ENCODE data around the gene EMC8. TPM values are rescaled to one million over a fixed set of nuclear protein-coding genes. Genes with fewer than 3 reads are reported as not detected.

The EMC8 gene
- total RNA-seq, 1 experiment from 2014 or later: 38.2 TPM

- POLR2A ChIA-PET (ENCODE audit: unreplicated experiment): no interaction called here
- no TSS peak for BruUV-seq (replicated peaks)
- H3K27ac ChIP-seq: no peak overlapping the region
- 0 out of 2 replicates have a peak, but pooled peaks cover 3% of the 10 kb centered on the region for H4K20me1 ChIP-seq (ENCODE audit: insufficient read depth)
- H3K36me3 ChIP-seq (ENCODE audit: low read depth): no peaks in the 10 kb centered on the region
- intact Hi-C loops (cut with micrococcal nuclease; ENCODE audit: unreplicated experiment): no loop called here
- H3K79me2 ChIP-seq (ENCODE audit: low read depth): no peaks in the 10 kb centered on the region
- H3K9me2 ChIP-seq (ENCODE audit: insufficient read depth): no peaks in the 10 kb centered on the region
- no peak for TF ChIP-seq CTCF (conservative IDR thresholded peaks at IDR 0.05)
- TF ChIP-seq EZH2 (IDR thresholded peaks at IDR 0.05; ENCODE audit: low read depth): no peak
- peaks cover 97% of the 10 kb centered on the region for H3K27me3 ChIP-seq (ENCODE audit: insufficient read depth, low read depth)
- no peaks in the 10 kb centered on the region for H3K9me3 ChIP-seq (ENCODE audit: insufficient read depth, low read depth)
- H3K4me1 ChIP-seq (replicated peaks; ENCODE audit: insufficient read depth): no peaks in the 10 kb centered on the region
- H3K4me2 ChIP-seq: no peak overlapping the region
- CTCF ChIA-PET: no interaction called here
- H3F3A ChIP-seq (ENCODE audit: insufficient read depth, low read depth): no peaks in the 10 kb centered on the region
- no peak overlapping the region for H2AFZ ChIP-seq
- no peak overlapping the region for H3K4me3 ChIP-seq
- no peak for DNase-seq
Observed at GRCh38 chr16:85844786-85845185, 45.4 kb upstream of the EMC8 start.

DNA sequence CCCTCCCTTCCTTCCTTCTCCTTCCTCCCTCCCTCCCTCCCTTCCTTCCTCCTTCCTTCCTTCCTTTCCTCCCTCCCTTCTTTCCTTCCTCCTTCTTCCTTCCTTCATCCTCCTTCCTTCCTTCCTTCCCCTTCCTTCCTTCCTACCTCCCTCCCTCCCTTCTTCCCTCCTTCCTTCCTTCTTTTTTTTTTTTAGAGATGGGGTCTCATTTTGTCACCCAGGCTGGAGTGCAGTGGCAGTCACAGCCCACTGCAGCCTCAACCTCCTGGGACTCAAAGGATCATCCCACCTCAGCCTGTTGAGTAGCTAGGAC, 44.8 kb upstream of the EMC8 start:
- peaks cover 97% of the 10 kb centered on the region for H3K27me3 ChIP-seq (ENCODE audit: insufficient read depth, low read depth)
- no peaks in the 10 kb centered on the region for H3K9me2 ChIP-seq (ENCODE audit: insufficient read depth)
- TF ChIP-seq CTCF (conservative IDR thresholded peaks at IDR 0.05) (no peak), EZH2 (IDR thresholded peaks at IDR 0.05; ENCODE audit: low read depth) (no peak)
- no peaks in the 10 kb centered on the region for H3K9me3 ChIP-seq (ENCODE audit: insufficient read depth, low read depth)
- H3K27ac ChIP-seq: no peak overlapping the region
- H4K20me1 ChIP-seq (ENCODE audit: insufficient read depth): 0 out of 2 replicates have a peak, but pooled peaks cover 3% of the 10 kb centered on the region
- H3K79me2 ChIP-seq (ENCODE audit: low read depth): no peaks in the 10 kb centered on the region
- H3K36me3 ChIP-seq (ENCODE audit: low read depth): no peaks in the 10 kb centered on the region
- intact Hi-C loops (cut with micrococcal nuclease; ENCODE audit: unreplicated experiment): no loop called here
- H3K4me3 ChIP-seq: no peak overlapping the region
- H3K4me2 ChIP-seq: no peak overlapping the region
- no peak overlapping the region for H2AFZ ChIP-seq
- ChIA-PET CTCF (no interaction called here), POLR2A (ENCODE audit: unreplicated experiment) (no interaction called here)
- no TSS peak for BruUV-seq (replicated peaks)
- no peak for DNase-seq
- no peaks in the 10 kb centered on the region for H3F3A ChIP-seq (ENCODE audit: insufficient read depth, low read depth)
- H3K4me1 ChIP-seq (replicated peaks; ENCODE audit: insufficient read depth): no peaks in the 10 kb centered on the region

DNA sequence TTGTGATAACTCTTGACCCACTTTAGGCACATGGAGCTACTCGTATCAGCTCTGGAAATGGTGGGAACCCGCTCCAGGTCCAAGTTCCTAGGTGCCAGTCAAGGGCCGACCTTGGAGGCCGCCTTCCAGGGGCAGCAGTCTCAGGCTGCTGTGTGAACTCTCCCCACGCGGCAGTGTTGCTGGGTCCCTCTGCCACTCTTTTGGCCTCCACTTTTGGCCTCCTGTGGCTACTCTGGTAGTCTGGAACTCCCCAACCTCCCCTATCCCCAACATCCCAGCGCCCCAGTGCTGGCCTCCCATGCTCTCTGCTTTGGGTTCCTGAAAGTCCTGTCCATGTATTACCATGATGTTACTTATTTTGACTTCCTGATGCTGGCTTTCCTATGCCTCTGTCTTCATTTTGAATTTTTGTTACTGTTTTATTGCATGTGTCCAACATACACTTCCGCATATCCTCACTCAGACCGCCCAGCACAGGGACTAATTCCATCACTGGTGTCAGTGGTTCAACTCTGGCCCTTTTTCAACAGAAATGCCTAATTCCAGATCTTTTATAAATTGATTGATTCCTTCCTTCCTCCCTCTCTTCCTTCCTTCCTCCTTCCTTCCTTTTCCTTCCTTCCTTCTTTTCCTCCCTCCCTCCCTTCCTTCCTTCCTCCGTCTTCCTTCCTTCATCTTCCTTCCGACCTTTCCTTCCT, 44.3 kb upstream of the EMC8 start:
- POLR2A ChIA-PET (ENCODE audit: unreplicated experiment): no interaction called here
- DNase-seq: no peak
- intact Hi-C loops (cut with micrococcal nuclease; ENCODE audit: unreplicated experiment): no loop called here
- H3K4me1 ChIP-seq (replicated peaks; ENCODE audit: insufficient read depth): no peaks in the 10 kb centered on the region
- H3K4me3 ChIP-seq: no peak overlapping the region
- no peaks in the 10 kb centered on the region for H3K9me2 ChIP-seq (ENCODE audit: insufficient read depth)
- BruUV-seq (replicated peaks): no TSS peak
- no peak overlapping the region for H3K4me2 ChIP-seq
- TF ChIP-seq EZH2 (IDR thresholded peaks at IDR 0.05; ENCODE audit: low read depth): no peak
- TF ChIP-seq CTCF (conservative IDR thresholded peaks at IDR 0.05): no peak
- CTCF ChIA-PET: no interaction called here
- no peaks in the 10 kb centered on the region for H3F3A ChIP-seq (ENCODE audit: insufficient read depth, low read depth)
- no peaks in the 10 kb centered on the region for H3K79me2 ChIP-seq (ENCODE audit: low read depth)
- no peaks in the 10 kb centered on the region for H3K36me3 ChIP-seq (ENCODE audit: low read depth)
- H3K27ac ChIP-seq: no peak overlapping the region
- H3K27me3 ChIP-seq (ENCODE audit: insufficient read depth, low read depth): peaks cover 97% of the 10 kb centered on the region
- no peak overlapping the region for H2AFZ ChIP-seq
- no peaks in the 10 kb centered on the region for H3K9me3 ChIP-seq (ENCODE audit: insufficient read depth, low read depth)
- H4K20me1 ChIP-seq (ENCODE audit: insufficient read depth): 0 out of 2 replicates have a peak, but pooled peaks cover 3% of the 10 kb centered on the region

All from PC-9 (cell line).